GM12801 (cell line): Measurements from ENCODE around the gene ATP5F1B.

ENCODE experiments used
- CTCF ChIP-seq: IDR thresholded peaks from one replicate; pipeline ENCODE4 v1.5.1; 2011; ENCODE audit warnings: control low read depth; ENCODE audit not compliant: insufficient read length; ENCODE audit errors: extremely low read depth

ATP5F1B gene

DNA sequence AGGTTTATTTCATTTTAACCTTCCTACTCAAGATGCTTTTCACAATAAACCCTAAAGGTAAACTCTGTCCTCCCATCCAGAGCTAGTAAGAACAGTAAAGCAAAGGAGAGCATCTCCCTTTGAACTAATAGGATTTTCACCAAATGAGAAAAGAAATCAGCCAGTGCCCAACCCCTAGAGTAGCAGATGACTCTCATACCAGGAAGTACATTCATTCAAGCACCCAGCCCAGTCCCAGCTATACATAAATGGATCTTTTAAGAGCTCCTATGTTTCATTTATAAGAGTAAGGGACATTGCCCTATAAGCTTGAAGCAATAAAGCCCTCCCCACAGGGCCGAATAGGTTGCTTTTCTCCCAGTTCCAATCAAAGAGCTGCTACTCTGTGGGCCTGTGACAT is 23.2 kb downstream of the ATP5F1B start:
- no peak for TF ChIP-seq CTCF

DNA sequence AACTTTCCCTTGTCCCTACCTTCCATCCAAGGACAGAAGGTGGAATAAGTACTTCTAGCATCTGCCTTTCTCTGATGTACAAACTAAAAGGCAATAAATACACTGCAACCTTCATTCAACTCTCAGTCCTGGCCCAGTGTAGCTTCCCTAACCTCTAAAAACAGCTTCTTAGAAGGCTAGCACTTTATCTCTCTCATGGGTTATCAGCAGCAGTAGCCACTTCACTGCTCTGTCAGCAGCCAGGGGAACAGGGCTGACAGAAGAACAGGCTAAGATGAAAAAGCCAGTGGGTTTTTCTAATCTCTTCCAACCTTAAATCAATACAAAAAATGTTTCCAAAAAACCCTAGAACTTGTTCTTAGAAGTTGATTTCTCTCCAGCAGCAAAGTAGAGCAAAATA is 28.9 kb downstream of the ATP5F1B start:
- TF ChIP-seq CTCF: no peak

- TF ChIP-seq CTCF: no peak
These were observed 29.5 kb downstream of the ATP5F1B start for GRCh38 chr12:56616244-56616643.

DNA sequence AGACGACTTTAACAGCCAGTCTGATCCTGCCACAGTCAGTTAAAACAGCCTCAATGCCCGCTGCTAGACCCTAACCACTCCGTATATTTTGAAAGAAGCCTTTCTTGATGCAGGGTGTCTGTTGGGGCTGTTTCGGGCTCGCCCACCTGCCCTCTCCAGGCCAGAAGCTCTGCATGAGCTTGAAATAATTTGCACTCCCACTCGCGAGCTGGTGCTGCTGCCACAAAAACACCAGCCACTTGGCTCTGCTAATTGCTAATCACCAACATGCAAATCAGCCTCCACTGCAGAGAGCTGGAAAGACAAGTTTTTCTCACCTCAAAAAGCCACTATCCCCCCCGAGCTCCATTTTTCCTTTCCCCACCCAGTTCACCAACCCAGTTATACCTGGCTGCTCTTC is 31.2 kb downstream of the ATP5F1B start:
- no peak for TF ChIP-seq CTCF

DNA sequence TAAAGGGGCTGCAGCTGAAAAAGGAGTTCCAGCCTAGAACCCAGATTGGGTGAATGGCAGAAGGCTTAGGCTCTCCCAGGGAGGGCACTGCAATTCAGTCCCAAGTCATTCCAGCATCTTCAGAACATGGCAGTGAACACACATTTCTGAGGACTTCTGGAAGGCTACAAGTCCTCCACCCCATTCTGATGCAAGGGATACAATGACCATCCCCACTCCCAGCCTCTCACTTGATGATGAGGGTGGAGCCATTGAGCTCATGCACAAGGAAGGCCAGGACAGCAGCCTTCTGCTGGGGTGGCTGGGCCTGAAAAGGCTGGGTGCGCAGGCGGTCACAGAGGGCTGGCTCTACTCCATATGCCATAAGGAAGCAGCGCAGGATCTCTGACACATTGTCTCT is 41.4 kb downstream of the ATP5F1B start:
- TF ChIP-seq CTCF: no peak

DNA sequence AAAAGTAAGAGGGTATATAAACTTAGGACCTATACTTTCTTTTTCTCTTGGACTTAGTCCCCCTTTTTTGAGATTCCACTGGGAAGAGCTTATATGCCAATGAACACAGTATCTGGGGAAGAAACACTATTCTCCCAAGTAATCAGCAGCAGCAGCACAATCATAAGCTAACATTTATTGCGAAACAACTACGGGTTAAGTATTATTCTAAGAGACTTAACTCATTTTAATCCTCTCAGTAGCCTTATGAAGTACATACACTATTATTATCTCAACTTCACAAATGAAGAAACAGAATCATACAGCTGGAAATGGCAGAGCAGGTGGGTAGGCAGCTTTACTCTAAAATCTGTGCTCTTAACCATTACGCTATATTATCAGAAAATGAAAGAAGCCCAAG is 43.5 kb downstream of the ATP5F1B start:
- no peak for TF ChIP-seq CTCF

DNA sequence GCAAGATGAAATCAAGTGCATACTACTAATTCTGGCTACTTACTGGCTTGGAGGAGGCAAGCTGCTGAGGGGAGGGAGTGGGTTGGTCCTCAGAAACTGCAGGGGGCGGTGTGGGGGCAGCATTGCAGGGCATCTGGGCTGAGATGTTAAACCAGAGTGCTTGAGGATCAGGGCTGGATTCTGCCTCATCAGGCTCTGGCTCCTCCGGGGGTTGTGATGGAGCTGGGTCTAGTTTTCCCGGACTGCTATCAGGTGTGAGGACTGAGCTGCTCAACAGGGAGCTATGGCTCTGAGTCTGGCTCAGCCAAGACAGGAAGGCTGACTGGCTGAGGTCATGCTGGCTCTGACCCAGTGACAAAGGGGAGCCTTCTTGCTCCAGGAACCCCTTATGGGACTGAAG is 44.3 kb downstream of the ATP5F1B start:
- no peak for TF ChIP-seq CTCF

DNA sequence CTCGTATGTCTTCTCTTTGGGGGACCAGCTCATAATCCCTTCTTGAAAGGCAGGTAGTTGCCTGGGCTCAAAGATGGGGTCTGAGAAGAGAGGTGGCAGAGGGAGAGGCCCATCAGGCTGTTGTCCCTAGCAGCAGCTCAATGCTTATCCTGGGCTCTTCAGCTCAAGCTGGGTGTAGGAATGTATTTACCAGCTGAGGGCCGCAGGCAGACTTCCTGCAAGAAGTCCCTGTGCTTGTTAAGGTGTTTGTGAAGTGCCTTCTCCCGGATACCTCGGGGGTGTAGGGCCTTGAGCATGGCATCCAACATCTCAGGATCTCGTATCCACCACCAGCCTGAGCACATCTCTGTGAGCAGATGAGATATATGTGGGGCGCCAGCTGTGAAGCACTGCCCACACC is 45.0 kb downstream of the ATP5F1B start:
- no peak for TF ChIP-seq CTCF
